Measurements from ENCODE around the gene UBE2S. TPM values are rescaled to one million over a fixed set of nuclear protein-coding genes. Genes with fewer than 3 reads are reported as not detected.

Gene UBE2S
- total RNA-seq, 3 donors from 2014 or later (not counting 1 experiment from before 2014, with no cell fraction given): 60.2 to 107 (median 63.9) TPM

- Mint-ChIP-seq H3K27ac (peak within 1 kb of the TSS; percentile 94 to 100), H3K4me3 (peak within 1 kb of the TSS; percentile 97), H3K36me3 (no peaks in the 10 kb centered on the region), H3K27me3 (ENCODE audit: low read depth in 2 of 2) (no peaks in the 10 kb centered on the region), H3K4me1 (peaks cover 49 to 65% of the 10 kb centered on the region in 2 donors), H3K9me3 (no peaks in the 10 kb centered on the region)
- peaks cover 26% of the 10 kb centered on the region for H3K36me3 ChIP-seq (ENCODE audit: control insufficient read depth, insufficient read depth, low read length)
- H3K27me3 ChIP-seq (ENCODE audit: control insufficient read depth, insufficient read depth, low read length): no peaks in the 10 kb centered on the region
- ATAC-seq (no peak), DNase-seq (peak in 1 of 2 donors; percentile 54)
- 15% methylated on average over 72 of the region's 72 CpGs for WGBS (ENCODE audit: insufficient coverage)
- H3K9me3 ChIP-seq (ENCODE audit: control insufficient read depth, insufficient read depth, low read length): no peaks in the 10 kb centered on the region
- no peak for TF ChIP-seq CTCF (IDR thresholded peaks at IDR 0.05)
- peaks cover 50% of the 10 kb centered on the region for H3K4me1 ChIP-seq (ENCODE audit: control insufficient read depth, insufficient read depth, low read length)
- intact Hi-C loops (cut with micrococcal nuclease): loop anchor here (2.0 kb wide), 2 partner anchors 24 to 84 kb away; no protein-coding TSS in a partner anchor
- H3K4me3 ChIP-seq (ENCODE audit: low read length): peak within 1 kb of the TSS; percentile 72
- peak within 1 kb of the TSS; percentile 94 for H3K27ac ChIP-seq (ENCODE audit: low read length)
These were observed 23.3 kb downstream of the UBE2S start, which contains the start of gene TMEM238 for GRCh38 chr19:55384131-55384919. TMEM238 (minus strand) TSS chr19:55384292; CDS start chr19:55384259, 33 bp downstream.

- peaks cover 18% of the 10 kb centered on the region for H3K36me3 ChIP-seq (ENCODE audit: control insufficient read depth, insufficient read depth, low read length)
- no peak for TF ChIP-seq CTCF (IDR thresholded peaks at IDR 0.05)
- DNase-seq (peak; percentile 47 to 72), ATAC-seq (peak in 2 of 3 donors; percentile 1 to 6)
- H3K4me3 ChIP-seq (ENCODE audit: low read length): peak overlapping the region; percentile 37
- peak overlapping the region; percentile 58 for H3K27ac ChIP-seq (ENCODE audit: low read length)
- H3K9me3 Mint-ChIP-seq: no peaks in the 10 kb centered on the region
- H3K4me1 ChIP-seq (ENCODE audit: control insufficient read depth, insufficient read depth, low read length): peaks cover 44% of the 10 kb centered on the region
- H3K4me1 Mint-ChIP-seq: peaks cover 47 to 58% of the 10 kb centered on the region in 2 donors
- 3% methylated on average over 88 of the region's 88 CpGs for WGBS (ENCODE audit: insufficient coverage)
- H3K36me3 Mint-ChIP-seq: no peaks in the 10 kb centered on the region
- H3K4me3 Mint-ChIP-seq: peak overlapping the region; percentile 88
- no peaks in the 10 kb centered on the region for H3K9me3 ChIP-seq (ENCODE audit: control insufficient read depth, insufficient read depth, low read length)
- H3K27ac Mint-ChIP-seq: peak overlapping the region; percentile 67 to 78
- H3K27me3 Mint-ChIP-seq (ENCODE audit: low read depth in 2 of 2): no peaks in the 10 kb centered on the region
- intact Hi-C loops (cut with micrococcal nuclease): loop anchor here (2.0 kb wide), 2 partner anchors 25 to 83 kb away; no protein-coding TSS in a partner anchor
- no peaks in the 10 kb centered on the region for H3K27me3 ChIP-seq (ENCODE audit: control insufficient read depth, insufficient read depth, low read length)
These were observed 24.1 kb downstream of the UBE2S start for GRCh38 chr19:55383279-55384130.

DNA sequence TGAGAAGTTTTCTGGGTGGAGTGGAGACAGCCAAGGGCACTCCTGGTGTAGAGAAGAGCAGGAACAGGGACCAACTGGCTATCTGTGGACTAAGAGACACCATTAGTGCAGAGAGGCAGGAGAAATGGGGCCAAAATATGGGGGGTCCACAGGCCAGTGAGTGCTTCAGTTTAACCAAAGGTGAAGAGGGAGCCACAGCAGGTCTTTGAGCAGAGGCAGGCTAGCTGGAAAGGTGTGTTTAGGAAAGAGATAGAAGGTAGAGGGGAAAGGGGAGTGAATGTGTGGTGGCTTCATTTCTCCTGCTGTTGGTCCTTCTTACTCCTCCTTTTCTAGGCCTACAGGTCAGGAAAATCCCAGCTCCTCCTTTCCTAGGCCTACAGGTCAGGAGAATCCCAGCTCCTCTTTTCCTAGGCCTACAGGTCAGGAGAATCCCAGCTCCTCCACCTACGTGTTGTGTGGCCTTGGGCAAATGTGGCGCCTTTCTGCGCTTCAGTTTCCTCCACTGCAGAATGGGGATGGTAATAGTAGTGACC lies 25.0 kb downstream of the UBE2S start:
- H3K4me1 Mint-ChIP-seq: peaks cover 44 to 54% of the 10 kb centered on the region in 2 donors

More for the DNA sequence above, 25.0 kb downstream of the UBE2S start:
- ATAC-seq (no peak), DNase-seq (no peak)
- intact Hi-C loops (cut with micrococcal nuclease): no loop called here
- Mint-ChIP-seq H3K27ac (peak overlapping the region in 1 of 2 donors; percentile 78), H3K27me3 (ENCODE audit: low read depth in 2 of 2) (no peaks in the 10 kb centered on the region), H3K36me3 (no peaks in the 10 kb centered on the region), H3K4me3 (peak overlapping the region; percentile 88), H3K9me3 (no peaks in the 10 kb centered on the region)
- Histone ChIP-seq H3K27me3 (ENCODE audit: control insufficient read depth, insufficient read depth, low read length) (peaks cover under 1% of the 10 kb centered on the region), H3K4me1 (ENCODE audit: control insufficient read depth, insufficient read depth, low read length) (peaks cover 35% of the 10 kb centered on the region), H3K36me3 (ENCODE audit: control insufficient read depth, insufficient read depth, low read length) (peaks cover 9% of the 10 kb centered on the region), H3K9me3 (ENCODE audit: control insufficient read depth, insufficient read depth, low read length) (no peaks in the 10 kb centered on the region), H3K4me3 (ENCODE audit: low read length) (no peak overlapping the region), H3K27ac (ENCODE audit: low read length) (no peak overlapping the region)
- no peak for TF ChIP-seq CTCF (IDR thresholded peaks at IDR 0.05)
- WGBS (ENCODE audit: insufficient coverage): 100% methylated on average over 3 of the region's 3 CpGs

All from natural killer cell (primary cell).